ENCODE data around the gene KIF5A. TPM values are rescaled to one million over a fixed set of nuclear protein-coding genes. Genes with fewer than 3 reads are reported as not detected.
A peak's percentile ranks its signal among the peaks of the same experiment; 100 is the strongest.
"Not testable (repeated sequence)": the region's sequence is repeated elsewhere in the genome, so short reads cannot be mapped to it uniquely, and the experiment has no call there.

The KIF5A gene
- total and polyA plus RNA-seq, 4 donors, result 34.8 to 224 (median 144) TPM

- Histone ChIP-seq H3K4me3 (ENCODE audit: low read depth, low read length) (peak overlapping the region; percentile 2), H3K36me3 (ENCODE audit: control insufficient read depth, insufficient read depth, low read length) (peaks cover 5% of the 10 kb centered on the region), H3K9me3 (ENCODE audit: control insufficient read depth, insufficient read depth, low read length) (no peaks in the 10 kb centered on the region), H3K27me3 (ENCODE audit: control insufficient read depth, insufficient read depth, low read length) (peaks cover 9% of the 10 kb centered on the region), H3K4me1 (ENCODE audit: control insufficient read depth, insufficient read depth, low read length) (peaks cover 34% of the 10 kb centered on the region), H3K27ac (ENCODE audit: low read depth, low read length) (no peak overlapping the region)
- WGBS (ENCODE audit: insufficient coverage), result no CpG with 5 or more reads among the region's 2 CpGs
- peak in 1 of 6 donors; percentile 20 for DNase-seq (ENCODE audit: low read depth in 4 of 6, low spot score in 6 of 6)
Measured at GRCh38 chr12:57552306-57552651, 2.4 kb downstream of the KIF5A start.

- Histone ChIP-seq H3K27ac (ENCODE audit: low read depth, low read length) (peak overlapping the region; percentile 29), H3K4me1 (ENCODE audit: control insufficient read depth, insufficient read depth, low read length) (peaks cover 34% of the 10 kb centered on the region), H3K36me3 (ENCODE audit: control insufficient read depth, insufficient read depth, low read length) (peaks cover 5% of the 10 kb centered on the region), H3K4me3 (ENCODE audit: low read depth, low read length) (peak overlapping the region; percentile 9), H3K9me3 (ENCODE audit: control insufficient read depth, insufficient read depth, low read length) (no peaks in the 10 kb centered on the region), H3K27me3 (ENCODE audit: control insufficient read depth, insufficient read depth, low read length) (peaks cover 9% of the 10 kb centered on the region)
- peak in 2 of 6 donors; percentile 40 to 54 for DNase-seq (ENCODE audit: low read depth in 4 of 6, low spot score in 6 of 6)
- WGBS (ENCODE audit: insufficient coverage), result 0% methylated on average over 1 of the region's 6 CpGs
Measured at GRCh38 chr12:57552835-57553313, 3.0 kb downstream of the KIF5A start.

GRCh38 chr12:57553343-57554202 is 3.7 kb downstream of the KIF5A start:
- Histone ChIP-seq H3K4me1 (ENCODE audit: control insufficient read depth, insufficient read depth, low read length) (peaks cover 35% of the 10 kb centered on the region), H3K36me3 (ENCODE audit: control insufficient read depth, insufficient read depth, low read length) (peaks cover 6% of the 10 kb centered on the region), H3K4me3 (ENCODE audit: low read depth, low read length) (no peak overlapping the region), H3K27ac (ENCODE audit: low read depth, low read length) (peak overlapping the region; percentile 29), H3K27me3 (ENCODE audit: control insufficient read depth, insufficient read depth, low read length) (peaks cover 8% of the 10 kb centered on the region), H3K9me3 (ENCODE audit: control insufficient read depth, insufficient read depth, low read length) (no peaks in the 10 kb centered on the region)
- peak in 2 of 6 donors; percentile 68 to 91 for DNase-seq (ENCODE audit: low read depth in 4 of 6, low spot score in 6 of 6)
- WGBS (ENCODE audit: insufficient coverage), result 11% methylated on average over 2 of the region's 7 CpGs

GRCh38 chr12:57554453-57554852 is 4.6 kb downstream of the KIF5A start:
- 100% methylated on average over 1 of the region's 2 CpGs for WGBS (ENCODE audit: insufficient coverage)
- H3K4me3 ChIP-seq (ENCODE audit: low read depth, low read length), result no peak overlapping the region
- peaks cover 3% of the 10 kb centered on the region for H3K27me3 ChIP-seq (ENCODE audit: control insufficient read depth, insufficient read depth, low read length)
- no peak overlapping the region for H3K27ac ChIP-seq (ENCODE audit: low read depth, low read length)
- no peak for DNase-seq (ENCODE audit: low read depth in 4 of 6, low spot score in 6 of 6)
- no peaks in the 10 kb centered on the region for H3K9me3 ChIP-seq (ENCODE audit: control insufficient read depth, insufficient read depth, low read length)
- peaks cover 9% of the 10 kb centered on the region for H3K36me3 ChIP-seq (ENCODE audit: control insufficient read depth, insufficient read depth, low read length)
- H3K4me1 ChIP-seq (ENCODE audit: control insufficient read depth, insufficient read depth, low read length), result peaks cover 35% of the 10 kb centered on the region

- no CpG with 5 or more reads among the region's 1 CpG for WGBS (ENCODE audit: insufficient coverage)
- DNase-seq (ENCODE audit: low read depth in 4 of 6, low spot score in 6 of 6), result no peak
- peaks cover 9% of the 10 kb centered on the region for H3K36me3 ChIP-seq (ENCODE audit: control insufficient read depth, insufficient read depth, low read length)
- H3K4me1 ChIP-seq (ENCODE audit: control insufficient read depth, insufficient read depth, low read length), result peaks cover 32% of the 10 kb centered on the region
- H3K9me3 ChIP-seq (ENCODE audit: control insufficient read depth, insufficient read depth, low read length), result no peaks in the 10 kb centered on the region
- H3K27ac ChIP-seq (ENCODE audit: low read depth, low read length), result no peak overlapping the region
- H3K4me3 ChIP-seq (ENCODE audit: low read depth, low read length), result no peak overlapping the region
- peaks cover 3% of the 10 kb centered on the region for H3K27me3 ChIP-seq (ENCODE audit: control insufficient read depth, insufficient read depth, low read length)
Measured at GRCh38 chr12:57554897-57555296, 5.1 kb downstream of the KIF5A start.

- no peak overlapping the region for H3K27ac ChIP-seq (ENCODE audit: low read depth, low read length)
- WGBS (ENCODE audit: insufficient coverage), result 100% methylated on average over 1 of the region's 4 CpGs
- H3K4me1 ChIP-seq (ENCODE audit: control insufficient read depth, insufficient read depth, low read length), result peaks cover 3% of the 10 kb centered on the region
- DNase-seq (ENCODE audit: low read depth in 4 of 6, low spot score in 6 of 6), result no peak
- peaks cover 13% of the 10 kb centered on the region for H3K36me3 ChIP-seq (ENCODE audit: control insufficient read depth, insufficient read depth, low read length)
- H3K4me3 ChIP-seq (ENCODE audit: low read depth, low read length), result no peak overlapping the region
- no peaks in the 10 kb centered on the region for H3K9me3 ChIP-seq (ENCODE audit: control insufficient read depth, insufficient read depth, low read length)
- no peaks in the 10 kb centered on the region for H3K27me3 ChIP-seq (ENCODE audit: control insufficient read depth, insufficient read depth, low read length)
Measured at GRCh38 chr12:57558864-57559263, 9.0 kb downstream of the KIF5A start.

- Histone ChIP-seq H3K36me3 (ENCODE audit: control insufficient read depth, insufficient read depth, low read length) (peaks cover 30% of the 10 kb centered on the region), H3K27ac (ENCODE audit: low read depth, low read length) (no peak overlapping the region), H3K4me1 (ENCODE audit: control insufficient read depth, insufficient read depth, low read length) (peaks cover 3% of the 10 kb centered on the region), H3K9me3 (ENCODE audit: control insufficient read depth, insufficient read depth, low read length) (no peaks in the 10 kb centered on the region), H3K27me3 (ENCODE audit: control insufficient read depth, insufficient read depth, low read length) (no peaks in the 10 kb centered on the region), H3K4me3 (ENCODE audit: low read depth, low read length) (no peak overlapping the region)
- 100% methylated on average over 2 of the region's 2 CpGs for WGBS (ENCODE audit: insufficient coverage)
- DNase-seq (ENCODE audit: low read depth in 4 of 6, low spot score in 6 of 6), result no peak
Measured at GRCh38 chr12:57560516-57560915, 10.7 kb downstream of the KIF5A start.

GRCh38 chr12:57561117-57561516 is 11.3 kb downstream of the KIF5A start:
- H3K9me3 ChIP-seq (ENCODE audit: control insufficient read depth, insufficient read depth, low read length); H3K4me3 ChIP-seq (ENCODE audit: low read depth, low read length); H3K4me1 ChIP-seq (ENCODE audit: control insufficient read depth, insufficient read depth, low read length); H3K27ac ChIP-seq (ENCODE audit: low read depth, low read length); H3K27me3 ChIP-seq (ENCODE audit: control insufficient read depth, insufficient read depth, low read length); DNase-seq (ENCODE audit: low read depth in 4 of 6, low spot score in 6 of 6): not testable (repeated sequence)
- peaks cover 35% of the 10 kb centered on the region for H3K36me3 ChIP-seq (ENCODE audit: control insufficient read depth, insufficient read depth, low read length)
- WGBS (ENCODE audit: insufficient coverage), result no CpG with 5 or more reads among the region's 1 CpG

GRCh38 chr12:57563358-57563757 is 13.5 kb downstream of the KIF5A start:
- no peak overlapping the region for H3K4me3 ChIP-seq (ENCODE audit: low read depth, low read length)
- no peaks in the 10 kb centered on the region for H3K27me3 ChIP-seq (ENCODE audit: control insufficient read depth, insufficient read depth, low read length)
- no peaks in the 10 kb centered on the region for H3K9me3 ChIP-seq (ENCODE audit: control insufficient read depth, insufficient read depth, low read length)
- WGBS (ENCODE audit: insufficient coverage), result no CpG with 5 or more reads among the region's 4 CpGs
- peaks cover 3% of the 10 kb centered on the region for H3K4me1 ChIP-seq (ENCODE audit: control insufficient read depth, insufficient read depth, low read length)
- DNase-seq (ENCODE audit: low read depth in 4 of 6, low spot score in 6 of 6), result no peak
- peaks cover 46% of the 10 kb centered on the region for H3K36me3 ChIP-seq (ENCODE audit: control insufficient read depth, insufficient read depth, low read length)
- no peak overlapping the region for H3K27ac ChIP-seq (ENCODE audit: low read depth, low read length)

- no peak for DNase-seq (ENCODE audit: low read depth in 4 of 6, low spot score in 6 of 6)
- H3K4me3 ChIP-seq (ENCODE audit: low read depth, low read length), result no peak overlapping the region
- 96% methylated on average over 6 of the region's 7 CpGs for WGBS (ENCODE audit: insufficient coverage)
- no peaks in the 10 kb centered on the region for H3K27me3 ChIP-seq (ENCODE audit: control insufficient read depth, insufficient read depth, low read length)
- H3K4me1 ChIP-seq (ENCODE audit: control insufficient read depth, insufficient read depth, low read length), result no peaks in the 10 kb centered on the region
- H3K9me3 ChIP-seq (ENCODE audit: control insufficient read depth, insufficient read depth, low read length), result no peaks in the 10 kb centered on the region
- no peak overlapping the region for H3K27ac ChIP-seq (ENCODE audit: low read depth, low read length)
- H3K36me3 ChIP-seq (ENCODE audit: control insufficient read depth, insufficient read depth, low read length), result peaks cover 49% of the 10 kb centered on the region
Measured at GRCh38 chr12:57564178-57564740, 14.4 kb downstream of the KIF5A start.
